Nephron progenitor cell (in vitro differentiated cells): Measurements from ENCODE around the gene EVA1C.

ENCODE experiments used
- DNase-seq: peaks from one replicate; pipeline ENCODE4 v3.0.0; 2021
- H3K27ac Mint-ChIP-seq: 2 replicates; pipeline ENCODE4 v1.8.0; 2021; ENCODE audit warnings: mild to moderate bottlenecking, moderate library complexity, mixed read lengths
- H3K27me3 Mint-ChIP-seq: 2 replicates; pipeline ENCODE4 v1.8.0; 2021; ENCODE audit warnings: mild to moderate bottlenecking, low read depth, mixed read lengths; ENCODE audit not compliant: poor library complexity
- H3K36me3 Mint-ChIP-seq: 2 replicates; pipeline ENCODE4 v1.8.0; 2021; ENCODE audit warnings: low read depth, mixed read lengths
- H3K4me1 Mint-ChIP-seq: 2 replicates; pipeline ENCODE4 v1.8.0; 2021; ENCODE audit warnings: mixed read lengths
- H3K4me3 Mint-ChIP-seq: 2 replicates; pipeline ENCODE4 v1.8.0; 2021; ENCODE audit warnings: mild to moderate bottlenecking, moderate library complexity, mixed read lengths
- H3K9me3 Mint-ChIP-seq: 2 replicates; pipeline ENCODE4 v1.8.0; 2021; ENCODE audit warnings: mild to moderate bottlenecking, moderate library complexity, mixed read lengths
- CTCF ChIP-seq: fragments of 200-600 bp; sonication (generic); IDR thresholded peaks from 2 replicates; pipeline ENCODE4 v1.5.0; 2021; ENCODE audit warnings: antibody characterized with exemption

Gene EVA1C

GRCh38 chr21:32519945-32520874 lies 107.7 kb downstream of the EVA1C start:
- H3K36me3 Mint-ChIP-seq, result no peaks in the 10 kb centered on the region
- peaks cover 14% of the 10 kb centered on the region for H3K27me3 Mint-ChIP-seq
- no peak overlapping the region for H3K27ac Mint-ChIP-seq
- no peak overlapping the region for H3K4me3 Mint-ChIP-seq
- DNase-seq, result no peak
- H3K9me3 Mint-ChIP-seq, result peaks cover 4% of the 10 kb centered on the region
- TF ChIP-seq CTCF, result no peak
- peaks cover 7% of the 10 kb centered on the region for H3K4me1 Mint-ChIP-seq

- TF ChIP-seq CTCF, result no peak
- peaks cover 4% of the 10 kb centered on the region for H3K9me3 Mint-ChIP-seq
- no peak overlapping the region for H3K27ac Mint-ChIP-seq
- H3K27me3 Mint-ChIP-seq, result peaks cover 14% of the 10 kb centered on the region
- H3K4me1 Mint-ChIP-seq, result peaks cover 7% of the 10 kb centered on the region
- no peak for DNase-seq
- no peak overlapping the region for H3K4me3 Mint-ChIP-seq
- no peaks in the 10 kb centered on the region for H3K36me3 Mint-ChIP-seq
These were observed 108.6 kb downstream of the EVA1C start for GRCh38 chr21:32520875-32521735.

GRCh38 chr21:32521736-32522355 lies 109.3 kb downstream of the EVA1C start:
- H3K27ac Mint-ChIP-seq, result no peak overlapping the region
- no peak overlapping the region for H3K4me3 Mint-ChIP-seq
- TF ChIP-seq CTCF, result no peak
- peaks cover 7% of the 10 kb centered on the region for H3K4me1 Mint-ChIP-seq
- peaks cover 4% of the 10 kb centered on the region for H3K9me3 Mint-ChIP-seq
- H3K27me3 Mint-ChIP-seq, result peaks cover 17% of the 10 kb centered on the region
- no peaks in the 10 kb centered on the region for H3K36me3 Mint-ChIP-seq
- no peak for DNase-seq

- Mint-ChIP-seq H3K36me3 (no peaks in the 10 kb centered on the region), H3K9me3 (peaks cover 9% of the 10 kb centered on the region), H3K4me3 (no peak overlapping the region), H3K27me3 (peaks cover 17% of the 10 kb centered on the region), H3K4me1 (peaks cover 7% of the 10 kb centered on the region), H3K27ac (no peak overlapping the region)
- no peak for DNase-seq
- TF ChIP-seq CTCF, result no peak
These were observed 111.0 kb downstream of the EVA1C start for GRCh38 chr21:32523463-32523862.

- Mint-ChIP-seq H3K4me3 (no peak overlapping the region), H3K36me3 (no peaks in the 10 kb centered on the region), H3K27me3 (peaks cover 13% of the 10 kb centered on the region), H3K4me1 (peaks cover 7% of the 10 kb centered on the region), H3K9me3 (peaks cover 7% of the 10 kb centered on the region), H3K27ac (peak overlapping the region; percentile 21)
- no peak for TF ChIP-seq CTCF
- no peak for DNase-seq
These were observed 111.6 kb downstream of the EVA1C start for GRCh38 chr21:32523988-32524719.
